ENCODE measurements around the gene C16orf95.
"Not testable (repeated sequence)": the region's sequence is repeated elsewhere in the genome, so short reads cannot be mapped to it uniquely, and the experiment has no call there.

The C16orf95 gene, protein sequence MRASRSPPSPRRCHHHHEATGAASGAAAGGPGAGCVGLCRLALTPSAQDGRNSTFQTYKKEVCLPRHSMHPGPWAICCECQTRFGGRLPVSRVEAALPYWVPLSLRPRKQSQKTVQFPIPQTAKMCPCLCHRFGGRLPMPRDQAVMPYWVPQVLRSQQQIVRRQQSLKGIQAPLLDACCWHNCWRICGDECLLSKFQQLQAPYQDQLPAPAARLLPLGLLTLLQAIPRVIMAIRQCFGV

GRCh38 chr16:87316923-87317749 is at the start of gene C16orf95:
Gene C16orf95, minus strand, starts transcription at chr16:87317392. Its CDS starts 150 bp downstream, at chr16:87317242.
- DNase-seq = peak; percentile 94

GRCh38 chr16:87366930-87367329 is 49.7 kb upstream of the C16orf95 start:
- DNase-seq = no peak

- DNase-seq = no peak
Observed at GRCh38 chr16:87366288-87366687, 49.1 kb upstream of the C16orf95 start.

DNA sequence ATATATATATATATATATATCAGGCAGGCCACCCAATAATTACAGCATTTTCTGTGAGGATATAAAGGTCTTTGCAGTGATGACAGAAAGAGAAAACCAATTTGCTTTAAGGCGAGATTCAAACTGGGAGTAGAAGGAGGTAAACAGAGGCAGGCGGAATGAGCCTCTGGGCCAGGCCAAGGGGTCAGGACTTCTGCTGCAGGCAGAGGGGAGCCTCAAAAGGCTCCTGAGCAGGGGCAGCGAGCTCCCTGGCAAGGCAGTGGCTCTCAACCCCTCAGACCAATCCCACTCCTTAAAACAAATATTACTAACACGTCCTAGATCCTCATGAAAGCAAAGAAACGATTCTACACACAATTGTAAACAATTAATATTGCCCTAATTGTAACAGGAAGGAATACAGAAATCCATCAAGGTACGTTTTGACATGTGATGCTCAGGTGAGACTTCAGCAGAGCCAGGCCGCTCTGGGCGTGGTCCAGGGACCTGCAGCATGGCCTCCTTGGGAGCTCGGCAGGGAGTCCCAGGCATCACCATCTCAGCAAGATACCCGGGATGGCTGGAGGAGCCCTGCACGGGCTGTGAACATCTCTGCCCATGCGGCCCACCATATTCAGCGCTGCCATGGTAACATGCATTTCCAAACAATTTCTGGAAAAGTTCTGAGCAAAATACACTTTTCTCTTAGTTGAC is 48.0 kb upstream of the C16orf95 start:
- DNase-seq = no peak

GRCh38 chr16:87363771-87364455 is 46.7 kb upstream of the C16orf95 start:
- DNase-seq = no peak

DNA sequence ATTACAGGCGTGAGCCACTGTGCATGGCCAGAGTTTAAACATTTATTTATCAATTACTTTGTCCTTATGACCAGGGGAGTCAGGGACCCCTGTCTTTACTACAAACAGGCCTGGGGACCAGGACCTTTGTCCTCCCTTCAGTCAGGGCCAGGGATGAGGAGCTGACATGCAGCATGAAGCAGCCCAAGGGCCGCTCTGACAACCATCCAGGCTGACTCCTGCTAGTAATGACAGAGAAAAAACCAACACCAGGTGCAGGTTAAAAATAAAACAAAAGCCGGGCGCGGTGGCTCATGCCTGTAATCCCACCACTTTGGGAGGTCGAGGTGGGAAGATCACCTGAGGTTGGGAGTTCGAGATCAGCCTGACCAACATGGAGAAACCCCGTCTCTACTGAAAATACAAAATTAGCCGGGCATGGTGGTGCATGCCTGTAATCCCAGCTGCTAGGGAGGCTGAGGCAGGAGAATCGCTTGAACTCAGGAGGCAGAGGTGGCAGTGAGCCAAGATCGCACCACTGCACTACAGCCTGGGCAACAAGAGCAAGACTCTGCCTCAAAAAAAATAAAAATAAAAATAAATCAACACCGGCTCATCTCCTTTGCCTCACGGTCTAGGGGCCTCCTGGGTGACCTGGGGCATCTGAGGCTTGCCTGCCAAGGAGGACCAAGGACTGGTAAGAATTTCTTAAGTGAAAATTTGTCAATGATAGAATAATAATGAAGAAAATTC is 45.8 kb upstream of the C16orf95 start:
- DNase-seq = not testable (repeated sequence)

DNA sequence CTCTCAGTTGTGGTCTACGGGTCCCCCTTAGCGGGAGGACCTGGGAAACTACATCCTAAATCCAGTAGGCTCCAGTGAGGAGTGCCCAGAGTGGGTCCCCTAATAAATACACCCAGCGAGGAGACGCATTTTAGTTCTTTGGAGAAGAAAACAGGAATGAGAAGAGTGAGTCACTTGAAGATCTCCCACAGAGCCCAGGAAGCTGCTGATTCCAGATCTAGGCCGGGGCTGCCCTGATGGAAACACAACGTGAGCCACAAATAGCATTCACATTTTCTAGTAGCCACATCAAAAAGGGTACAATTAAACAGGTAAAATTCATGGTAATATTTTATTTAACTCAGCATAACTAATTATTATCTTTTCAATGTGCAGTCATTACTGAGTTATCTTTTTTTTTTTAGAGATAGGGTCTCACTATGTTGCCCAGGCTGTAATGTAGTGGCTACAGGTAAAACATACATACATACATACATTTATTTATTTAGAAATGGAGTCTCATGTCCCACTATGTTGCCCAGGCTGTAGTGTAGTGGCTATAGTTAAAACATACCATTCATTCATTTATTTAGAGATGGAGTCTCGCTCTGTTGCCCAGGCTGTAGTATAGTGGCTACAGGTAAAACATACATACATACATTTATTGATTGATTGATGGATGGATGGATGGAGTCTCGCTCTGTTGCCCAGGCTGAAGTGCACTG is 44.9 kb upstream of the C16orf95 start:
- no peak for DNase-seq

- no peak for DNase-seq
Observed at GRCh38 chr16:87360862-87361610, 43.8 kb upstream of the C16orf95 start.

DNA sequence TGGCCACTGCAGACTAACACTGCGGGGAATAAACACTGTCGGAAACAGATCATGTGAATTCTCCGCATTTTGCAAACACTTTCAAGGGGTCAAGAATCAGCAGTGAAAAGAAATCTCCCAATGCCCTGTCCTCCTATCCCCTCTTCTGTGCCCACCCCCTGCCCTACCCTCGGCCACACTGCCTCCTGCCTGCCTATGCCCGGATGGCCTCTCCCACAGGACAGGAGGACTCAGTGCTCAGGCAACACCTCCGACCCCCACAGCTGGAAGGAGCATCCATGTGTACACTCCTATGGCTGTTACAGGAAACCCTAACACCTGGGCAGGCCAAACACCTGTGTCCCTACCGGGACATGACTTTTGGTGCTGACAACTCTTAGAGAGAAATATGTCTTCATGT is 41.9 kb upstream of the C16orf95 start:
- DNase-seq = no peak

- DNase-seq = no peak
Observed at GRCh38 chr16:87358696-87359095, 41.5 kb upstream of the C16orf95 start.

DNA sequence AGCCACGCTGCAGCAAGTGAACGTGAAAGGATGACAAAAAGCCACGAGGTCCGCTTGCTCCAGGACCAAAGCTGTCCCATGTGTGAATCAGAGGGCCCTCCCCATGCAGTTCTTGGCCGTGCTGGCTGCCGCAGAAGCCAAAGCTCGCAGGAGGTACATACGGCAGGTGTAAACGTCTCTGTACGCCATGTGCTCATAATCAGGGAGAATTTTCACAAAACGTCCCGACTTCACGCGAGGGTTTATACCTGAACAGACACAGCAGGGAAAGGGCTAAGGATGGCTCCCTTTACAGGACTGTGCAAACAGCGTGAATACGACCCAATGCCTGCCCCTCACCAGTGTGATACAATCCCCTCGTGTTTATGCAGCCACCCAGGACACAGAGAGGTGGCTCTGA is 41.1 kb upstream of the C16orf95 start:
- no peak for DNase-seq

DNA sequence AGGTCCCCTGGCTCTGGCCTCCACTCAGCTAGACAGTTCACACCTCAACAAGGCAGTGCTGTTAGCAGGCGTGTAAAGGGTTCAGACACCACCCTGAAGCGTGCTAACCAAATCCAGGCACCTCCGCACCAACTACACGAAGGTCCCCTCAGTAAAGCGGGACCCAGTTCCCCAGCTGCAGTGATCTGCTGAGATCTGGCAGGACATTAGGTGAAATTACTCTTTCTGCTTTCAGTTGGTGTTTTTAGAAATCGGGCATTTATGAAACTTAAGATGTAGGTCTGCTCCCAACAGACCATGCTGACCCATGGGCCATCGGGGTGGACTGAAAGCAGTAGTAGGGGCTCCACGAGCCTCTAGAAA is 39.3 kb upstream of the C16orf95 start:
- no peak for DNase-seq

GRCh38 chr16:87353613-87354012 is 36.4 kb upstream of the C16orf95 start:
- DNase-seq = no peak

DNA sequence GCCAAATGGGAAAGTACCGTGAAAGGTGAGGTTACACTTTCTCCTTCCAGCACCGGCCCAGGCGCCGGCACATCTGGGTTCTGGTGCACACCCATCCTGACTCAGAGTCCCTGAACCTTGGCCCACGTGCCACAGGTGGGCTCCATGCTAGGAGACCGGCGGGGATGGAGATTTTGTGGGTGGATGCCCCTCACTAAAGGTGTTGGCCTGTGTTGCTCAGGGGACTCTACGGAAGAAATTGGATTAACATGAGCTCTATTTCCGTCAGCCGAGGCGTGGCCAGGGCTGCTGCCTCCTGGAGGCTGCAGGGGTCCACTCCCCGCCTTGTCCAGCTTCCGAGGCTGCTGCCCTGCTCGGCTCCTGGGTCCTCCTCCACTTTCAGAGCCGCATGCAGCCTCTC is 35.6 kb upstream of the C16orf95 start:
- DNase-seq = no peak

- peak; percentile 26 for DNase-seq
Observed at GRCh38 chr16:87351320-87351698, 34.1 kb upstream of the C16orf95 start.

DNA sequence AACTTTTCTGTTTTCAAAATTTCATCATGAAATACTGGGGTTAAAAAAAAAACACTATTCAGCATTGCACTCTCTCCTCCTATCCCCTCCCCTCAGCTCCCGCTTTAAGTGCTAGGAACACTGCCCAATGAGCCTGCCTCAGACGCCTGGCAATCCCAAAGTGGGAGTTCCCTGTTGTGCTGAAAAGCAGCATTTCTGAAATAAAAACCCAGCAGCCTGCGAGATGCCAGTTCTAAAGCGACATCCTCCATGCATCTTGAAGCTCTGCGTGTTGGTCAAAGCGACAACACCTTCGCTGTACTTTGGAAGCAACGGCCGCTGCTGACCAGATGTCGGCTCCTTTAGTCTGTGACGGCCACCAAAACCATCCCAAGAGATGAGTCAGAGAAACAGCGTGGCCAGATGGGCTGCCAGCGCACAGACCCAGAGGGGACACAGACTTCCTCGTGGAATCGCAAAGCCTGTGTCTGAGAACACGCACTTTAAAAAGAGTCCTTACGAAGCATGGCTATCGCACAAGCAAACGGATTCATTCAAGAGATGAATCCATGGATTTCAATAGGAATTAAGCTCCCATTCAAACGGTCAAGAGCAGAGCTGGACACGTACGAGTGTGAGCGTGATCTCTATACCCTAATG is 33.6 kb upstream of the C16orf95 start:
- DNase-seq = peak; percentile 71

- no peak for DNase-seq
Observed at GRCh38 chr16:87350031-87350430, 32.8 kb upstream of the C16orf95 start.

DNA sequence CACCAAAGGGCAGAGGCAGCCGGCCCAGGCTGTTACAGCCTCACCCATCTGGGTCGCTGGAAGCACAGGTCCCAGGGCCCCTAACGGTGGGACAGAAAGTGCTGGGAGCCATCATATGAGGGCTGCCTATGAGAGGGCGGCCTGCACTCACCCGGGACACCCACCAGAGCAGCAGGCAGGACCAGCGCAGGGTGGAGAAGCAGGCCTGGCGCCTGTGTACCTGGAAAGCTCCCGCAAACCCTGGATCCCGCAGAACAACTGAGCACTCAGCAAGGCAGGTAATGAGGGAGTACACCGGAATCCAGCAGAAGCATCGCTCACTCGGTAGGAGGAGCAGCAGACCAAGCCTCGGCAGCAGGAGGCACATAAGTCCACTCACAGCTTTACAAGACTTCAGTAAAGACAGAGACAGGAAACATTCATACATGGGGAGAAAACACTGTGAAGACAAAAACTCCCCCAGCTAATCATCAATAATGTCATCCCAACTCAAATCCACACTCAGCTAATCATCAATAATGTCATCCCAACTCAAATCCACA is 31.5 kb upstream of the C16orf95 start:
- no peak for DNase-seq

- DNase-seq = no peak
Observed at GRCh38 chr16:87347932-87348615, 30.9 kb upstream of the C16orf95 start.

All from EL (cell line).